Globus pallidus (tissue), 1 donor: ENCODE measurements around the gene LDB1.

Experiments
- DNase-seq: peaks from one replicate; pipeline ENCODE4 v3.0.0-alpha.2; 2015; ENCODE audit warnings: low spot score

The LDB1 gene

DNA sequence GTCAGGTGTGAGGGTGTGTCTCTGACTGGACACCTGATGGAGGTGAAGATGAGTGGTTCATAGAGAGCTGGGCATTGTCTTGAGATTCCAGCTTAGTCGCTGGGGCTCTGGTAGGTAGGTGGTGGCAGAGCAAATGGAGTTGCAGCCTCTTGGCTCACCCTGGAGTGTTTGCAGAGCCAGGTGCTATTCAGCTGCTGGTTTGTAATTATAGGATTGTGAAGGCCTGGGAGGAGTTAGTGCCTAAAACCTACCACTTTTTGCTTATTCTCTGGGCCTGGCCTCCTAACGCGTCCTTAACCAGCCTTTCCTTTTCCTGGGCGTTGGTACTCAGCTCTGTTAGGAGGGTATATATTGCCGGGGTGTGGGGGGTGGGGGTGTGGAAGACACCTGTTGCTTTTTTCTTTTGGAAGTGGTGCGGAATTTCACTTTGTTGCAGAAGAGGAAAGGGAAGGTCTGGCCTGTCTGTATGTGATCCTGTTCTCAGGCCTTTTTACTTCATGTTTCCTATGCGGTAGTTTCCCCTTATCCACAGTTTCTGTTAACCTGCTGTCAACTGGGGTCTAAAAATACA, 15.9 kb upstream of the LDB1 start:
- DNase-seq = no peak

DNA sequence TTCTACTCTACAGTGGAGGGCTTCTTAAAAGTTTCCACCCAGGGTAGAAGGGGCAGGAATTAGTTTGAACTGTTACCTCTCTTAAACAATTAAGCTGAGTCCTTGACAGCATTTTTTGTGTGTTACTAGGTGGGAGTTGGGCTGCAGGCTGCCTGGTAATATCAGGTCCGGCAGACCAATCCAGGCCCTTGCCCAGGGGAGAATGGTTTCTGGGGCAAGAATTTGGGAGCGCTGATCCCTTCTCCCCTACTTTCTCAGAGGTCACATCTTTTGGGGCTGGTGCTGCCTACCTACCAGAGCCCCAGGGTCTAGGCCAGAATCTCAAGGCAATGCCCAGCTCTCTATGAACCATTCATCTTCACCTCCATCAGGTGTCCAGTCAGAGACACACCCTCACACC, 14.2 kb upstream of the LDB1 start:
- DNase-seq = no peak

DNA sequence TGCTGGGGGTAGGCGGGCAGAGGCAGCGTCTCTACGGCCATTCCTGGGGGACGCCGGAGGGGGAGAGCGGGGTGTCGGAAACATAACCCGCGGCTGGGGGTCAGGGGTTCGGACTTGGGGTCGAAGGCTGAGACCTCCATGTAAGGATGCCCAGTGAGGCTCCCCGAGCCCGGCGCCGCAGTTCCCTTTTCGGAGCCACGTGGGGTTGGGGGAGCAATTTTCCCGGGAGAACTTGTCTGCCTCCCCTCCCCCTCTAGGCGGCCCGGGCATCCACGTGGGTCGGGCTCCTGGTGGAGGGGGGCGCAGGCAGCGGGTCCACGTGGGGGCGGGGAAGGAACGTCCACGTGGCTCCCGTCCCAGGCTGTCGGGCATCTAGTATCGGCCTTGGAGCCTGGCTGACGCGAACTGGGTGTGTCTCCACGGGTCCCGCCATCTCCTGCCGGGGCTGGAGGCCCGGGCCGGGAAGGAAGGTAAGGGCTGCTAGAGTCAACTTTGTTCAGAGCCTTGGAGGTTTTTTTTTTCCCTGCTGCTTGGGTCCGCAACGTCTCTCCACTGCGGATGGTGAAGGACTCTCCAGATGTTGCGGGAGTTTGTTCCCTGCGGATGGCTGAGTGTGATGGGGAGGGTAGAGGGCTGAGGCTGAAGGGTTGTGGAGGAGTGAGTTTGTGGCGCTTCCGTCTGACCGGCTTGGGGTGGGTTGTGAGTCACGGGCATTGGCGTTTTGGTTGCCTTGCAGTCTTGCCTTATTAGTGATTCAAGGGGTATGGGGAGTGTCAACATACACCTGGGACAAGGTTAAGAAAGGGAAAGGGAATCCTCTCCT, 13.4 kb upstream of the LDB1 start:
- DNase-seq = peak; percentile 74

DNA sequence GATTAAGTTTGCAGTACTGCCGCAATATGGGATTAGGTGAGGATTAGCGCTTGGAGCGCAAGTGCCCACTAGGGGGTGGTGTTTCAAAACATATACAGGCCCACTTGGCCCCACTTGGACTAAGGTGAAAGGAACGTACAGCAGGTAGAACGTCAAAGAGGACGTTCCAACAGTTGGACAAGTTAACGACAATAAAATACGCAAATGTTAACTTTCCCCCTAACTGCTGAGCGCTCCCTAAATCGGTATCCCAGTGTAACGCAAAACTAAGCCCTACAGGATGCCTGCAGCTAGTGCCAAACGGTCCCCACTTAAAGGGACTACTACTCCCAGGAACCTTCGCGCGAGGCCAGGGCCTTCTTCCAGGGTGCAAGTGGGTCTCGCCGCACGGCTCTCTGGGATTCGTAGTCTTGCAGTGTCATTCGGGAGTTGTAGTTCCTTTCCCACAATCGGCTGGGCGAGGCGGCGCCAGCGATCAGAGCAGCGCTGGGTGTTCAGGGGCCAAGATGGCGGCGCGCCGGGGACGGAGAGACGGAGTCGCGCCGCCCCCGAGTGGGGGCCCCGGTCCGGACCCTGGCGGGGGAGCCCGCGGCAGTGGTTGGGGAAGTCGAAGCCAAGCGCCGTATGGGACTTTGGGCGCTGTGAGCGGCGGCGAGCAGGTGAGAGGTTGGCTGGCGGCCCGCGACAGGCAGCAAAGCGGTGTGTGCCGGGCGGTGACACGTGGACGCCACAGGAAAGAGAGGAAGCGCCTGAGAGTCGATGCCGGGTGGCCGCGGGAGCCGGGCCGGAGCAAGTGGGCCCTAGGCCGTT, 12.6 kb upstream of the LDB1 start, which contains the start of gene PPRC1:
Gene PPRC1, plus strand, starts transcription at position 478 of the 810 bp plus-strand sequence. Its CDS starts 29 bp downstream, at position 507.
- peak; percentile 99 for DNase-seq

DNA sequence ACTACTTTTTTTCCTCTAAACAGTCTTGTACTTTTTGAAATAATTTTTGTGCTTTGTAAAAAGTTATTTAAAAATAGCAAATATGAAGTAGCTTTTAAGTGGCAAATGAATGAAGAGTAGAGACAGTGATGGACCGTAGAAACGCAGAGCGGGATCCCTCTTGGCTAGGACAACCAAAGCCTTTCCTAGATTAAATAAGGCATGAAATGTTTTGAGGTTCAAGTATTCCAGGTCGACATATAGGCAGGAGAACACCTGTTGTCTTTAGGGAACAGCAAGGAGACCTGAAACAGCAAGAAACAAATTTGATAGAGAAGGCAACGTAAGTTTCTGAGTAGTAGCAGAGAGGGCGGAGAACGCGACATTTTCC, 12.0 kb upstream of the LDB1 start:
- no peak for DNase-seq

DNA sequence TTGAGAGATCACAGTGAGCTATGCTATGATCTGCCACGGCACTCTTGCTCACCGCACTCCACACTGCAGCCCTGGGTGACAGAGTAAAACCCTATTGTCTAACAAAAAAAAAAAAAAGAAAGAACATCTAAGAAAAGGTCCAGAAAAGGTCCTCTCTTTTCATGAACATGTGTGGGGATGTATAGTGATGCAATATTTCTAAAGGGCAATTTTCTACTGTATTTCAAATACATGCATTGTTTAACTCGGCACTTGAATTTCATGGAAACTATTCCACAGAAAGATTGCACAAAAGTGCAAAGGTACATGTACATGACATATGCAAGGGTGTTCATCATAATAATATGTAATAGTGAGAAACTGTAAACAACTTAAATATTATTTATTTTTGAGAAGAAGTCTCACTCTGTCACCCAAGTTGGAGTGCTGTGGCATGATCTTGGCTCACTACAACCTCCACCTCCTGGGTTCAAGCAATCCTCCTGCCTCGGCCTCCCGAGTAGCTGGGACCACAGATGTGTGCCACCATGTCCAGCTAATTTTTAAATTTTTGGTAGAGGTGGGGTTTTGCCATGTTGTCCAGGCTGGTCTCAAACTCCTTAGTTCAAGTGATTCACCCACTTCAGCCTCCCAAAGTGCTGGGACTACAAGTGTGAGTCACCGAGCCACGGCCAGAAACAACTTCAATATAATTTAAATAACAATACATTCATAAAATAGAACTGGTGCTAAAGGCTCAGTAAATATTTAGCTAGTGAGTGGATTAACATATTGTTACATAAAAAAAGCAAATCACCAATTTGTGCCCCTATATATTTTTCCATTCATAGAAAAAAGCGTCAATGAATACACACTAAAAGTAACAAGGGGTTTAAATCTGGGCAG, 11.4 kb upstream of the LDB1 start:
- DNase-seq = no peak

DNA sequence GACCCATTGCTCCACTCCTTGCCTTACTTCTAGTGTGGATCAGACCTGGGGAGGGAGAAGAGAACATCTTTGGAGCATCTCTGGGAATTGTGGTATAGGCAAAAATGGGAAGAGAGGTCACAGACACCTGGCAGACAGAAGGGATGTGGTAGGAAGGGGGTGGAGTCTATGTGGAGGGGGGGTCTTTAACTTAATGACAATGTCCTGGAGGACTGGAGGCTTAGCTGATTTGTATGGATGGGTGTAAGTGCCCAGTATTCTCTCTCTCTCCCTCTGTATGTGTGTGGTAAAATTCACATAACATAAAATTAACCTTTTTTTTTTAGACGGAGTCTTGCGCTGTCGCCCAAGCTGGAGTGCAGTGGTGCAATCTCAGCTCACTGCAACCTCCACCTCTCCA, 3.1 kb upstream of the LDB1 start:
- no peak for DNase-seq

DNA sequence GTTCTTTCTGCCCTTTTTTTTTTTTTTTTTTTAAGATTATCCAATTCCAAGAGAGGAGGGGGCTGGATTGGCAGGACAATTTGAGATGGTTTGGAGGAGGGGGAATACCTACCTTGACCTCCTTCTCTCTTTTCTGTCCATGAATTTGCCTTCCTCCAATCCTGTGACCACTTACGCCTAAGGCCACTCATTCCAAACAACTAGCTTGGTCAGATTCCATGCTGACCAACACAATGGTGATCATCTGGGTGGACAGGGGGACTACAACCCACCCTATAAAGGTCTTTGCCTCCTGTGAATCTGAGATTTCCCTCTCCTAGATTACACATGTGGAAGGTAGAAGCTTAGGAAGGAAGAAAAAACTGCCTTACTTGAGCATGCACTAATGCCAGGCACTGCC, 2.3 kb upstream of the LDB1 start:
- no peak for DNase-seq

DNA sequence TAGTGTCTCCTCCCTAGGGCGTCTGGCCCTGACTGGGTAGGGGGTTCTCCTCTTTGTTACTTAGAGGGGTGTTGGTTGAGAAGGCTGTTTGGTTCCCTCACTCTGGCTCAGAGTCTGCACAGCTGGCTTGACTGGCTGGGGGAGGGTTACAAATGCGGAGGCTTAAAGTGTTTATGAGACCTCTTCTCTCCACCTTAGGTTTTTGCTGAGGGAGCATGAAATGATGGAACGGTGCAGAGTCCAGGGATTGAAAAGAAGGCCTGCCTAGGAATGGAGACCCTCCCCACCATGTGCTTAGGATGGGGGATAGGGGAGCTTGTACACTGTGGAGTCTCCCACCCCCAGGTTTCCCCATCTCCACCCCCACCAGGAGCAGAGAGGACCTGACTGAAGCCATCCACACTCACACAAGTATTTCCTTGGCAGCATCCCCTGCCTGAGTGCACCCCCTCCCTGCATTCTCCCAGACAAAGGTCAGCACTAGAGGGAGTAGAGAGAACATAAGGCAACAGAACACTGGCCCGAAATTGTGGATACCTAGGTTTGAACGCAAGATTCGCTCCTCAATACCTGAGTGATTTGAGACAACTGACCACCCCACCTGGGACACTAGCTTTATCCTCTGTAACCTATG, 1.7 kb upstream of the LDB1 start:
- DNase-seq = peak; percentile 23

DNA sequence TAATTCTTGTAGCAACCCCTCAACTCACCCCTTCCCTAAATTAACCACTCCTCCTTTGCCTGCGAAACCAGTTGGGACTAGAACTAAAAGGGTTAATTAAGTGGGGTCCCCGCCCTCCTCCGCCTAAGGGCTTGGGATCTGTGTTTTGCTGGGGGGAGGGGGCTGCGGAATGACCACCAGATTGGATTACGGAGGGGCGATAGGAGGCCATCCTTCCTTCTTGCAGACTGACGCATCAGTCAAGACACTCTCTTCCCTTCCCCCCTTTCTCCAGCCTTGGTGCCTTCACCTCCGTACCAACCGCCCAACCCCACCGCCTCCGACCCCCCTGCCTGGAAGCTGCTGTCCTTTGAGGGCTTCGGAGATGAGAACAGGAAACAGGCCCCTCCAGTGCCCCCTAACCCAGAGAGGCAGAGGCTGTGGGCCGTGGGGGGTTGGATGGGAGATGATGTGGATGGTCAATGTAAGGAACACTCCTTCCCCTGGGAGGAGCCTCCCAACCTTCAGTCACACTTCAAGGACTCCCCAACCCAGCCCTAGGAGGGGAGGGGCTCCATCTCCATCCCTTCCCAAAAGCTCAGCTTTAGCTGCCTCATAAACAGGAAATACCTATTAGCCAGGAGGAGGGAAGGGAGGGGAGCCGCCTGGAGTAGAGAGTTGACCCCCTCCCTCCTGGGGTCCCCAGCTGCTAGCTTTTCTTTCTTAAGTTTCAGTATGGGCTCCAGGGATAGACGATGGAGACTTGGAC, 997 bp upstream of the LDB1 start:
- DNase-seq = peak; percentile 42

DNA sequence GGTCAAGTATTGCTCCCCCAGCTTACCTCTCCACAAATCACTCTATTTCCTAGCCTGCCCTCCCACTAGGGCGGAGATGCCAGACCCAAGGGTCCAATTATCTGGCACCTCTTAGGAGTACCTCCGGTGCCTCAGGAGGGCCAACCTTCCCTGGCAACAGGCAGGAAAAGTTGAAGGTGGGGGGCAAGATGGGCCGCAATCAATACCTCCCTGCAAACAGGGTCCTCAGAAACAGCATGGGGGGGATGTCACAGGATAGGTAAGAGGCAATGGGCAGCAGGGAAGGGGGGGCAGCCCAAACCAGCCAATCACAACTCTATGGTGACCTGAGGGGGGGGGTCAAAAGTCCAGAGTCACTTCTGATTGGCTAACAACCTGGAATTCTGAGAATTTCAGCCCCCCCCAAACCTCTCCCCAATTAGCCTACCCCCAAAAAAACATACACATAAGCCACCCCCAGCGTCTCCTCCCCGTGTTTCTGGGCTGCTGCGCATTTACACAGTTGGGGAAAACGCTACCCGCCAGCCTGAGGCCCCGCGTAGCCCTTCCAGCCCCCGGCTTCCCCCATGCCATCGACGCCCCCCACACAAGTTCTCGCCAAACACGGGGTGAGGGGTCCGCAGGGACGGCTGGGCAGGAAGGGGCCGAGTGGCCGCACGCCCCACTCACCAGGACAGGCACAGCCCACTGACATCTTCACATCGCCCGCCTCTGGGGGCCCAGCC, 589 bp downstream of the LDB1 start:
- DNase-seq = peak; percentile 70

DNA sequence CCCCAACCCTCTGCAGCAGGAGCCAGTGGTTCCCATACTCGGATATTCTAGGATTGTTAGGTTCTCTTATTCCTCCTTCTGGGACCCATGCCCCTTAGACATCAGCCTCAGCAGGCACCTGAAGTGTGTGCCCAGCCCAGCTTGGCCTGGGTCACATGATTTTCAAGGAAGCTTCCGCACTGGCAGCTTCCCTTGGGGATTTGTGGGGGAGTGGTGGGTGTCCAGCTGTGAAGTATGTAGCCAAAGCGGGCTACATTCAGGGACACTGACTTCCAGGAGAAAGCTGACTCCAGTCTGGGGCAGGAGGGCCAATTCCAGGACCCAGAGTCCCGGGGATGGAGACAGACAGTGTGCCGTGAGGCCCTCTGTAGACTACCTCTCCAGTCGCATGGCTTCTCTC, 1.3 kb downstream of the LDB1 start:
- DNase-seq = peak; percentile 57

DNA sequence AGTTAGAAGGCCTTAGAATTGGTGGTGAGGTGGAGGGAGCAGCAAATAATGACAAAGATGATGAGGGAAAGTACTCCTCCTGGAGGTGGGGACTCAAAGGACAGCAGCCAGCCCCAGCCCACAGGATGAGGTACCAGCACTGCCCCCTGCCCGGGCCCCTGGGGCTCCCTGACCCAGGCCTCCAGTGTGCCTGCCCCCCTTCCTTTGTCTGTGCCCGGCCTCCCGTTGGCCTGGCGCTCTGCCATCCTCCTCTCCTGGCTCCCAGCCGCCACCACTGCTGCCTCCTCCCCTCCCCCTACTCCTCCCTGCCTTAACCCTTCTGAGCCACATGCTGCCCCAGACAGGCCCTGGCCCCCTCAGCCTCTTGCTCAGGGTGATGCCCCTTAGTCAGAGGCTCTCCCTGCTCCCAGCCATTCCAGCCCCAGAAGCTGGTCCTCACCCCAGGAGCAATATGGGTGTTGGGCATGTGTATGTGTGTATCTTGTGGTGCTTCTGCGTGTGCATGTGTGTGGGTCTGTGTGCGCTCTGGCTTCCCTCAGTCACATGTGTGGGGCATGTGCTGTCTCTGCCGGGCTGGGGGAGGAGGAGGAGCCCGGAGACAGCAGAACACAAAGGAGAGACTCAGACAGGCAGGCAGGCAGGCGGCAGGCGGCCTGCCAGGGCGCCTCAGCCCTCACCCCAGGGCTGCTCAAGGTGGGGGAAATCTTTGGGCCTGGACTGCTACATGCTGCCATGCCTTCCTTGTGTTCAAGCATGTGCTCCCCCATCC, 2.6 kb downstream of the LDB1 start:
- DNase-seq = peak; percentile 90

DNA sequence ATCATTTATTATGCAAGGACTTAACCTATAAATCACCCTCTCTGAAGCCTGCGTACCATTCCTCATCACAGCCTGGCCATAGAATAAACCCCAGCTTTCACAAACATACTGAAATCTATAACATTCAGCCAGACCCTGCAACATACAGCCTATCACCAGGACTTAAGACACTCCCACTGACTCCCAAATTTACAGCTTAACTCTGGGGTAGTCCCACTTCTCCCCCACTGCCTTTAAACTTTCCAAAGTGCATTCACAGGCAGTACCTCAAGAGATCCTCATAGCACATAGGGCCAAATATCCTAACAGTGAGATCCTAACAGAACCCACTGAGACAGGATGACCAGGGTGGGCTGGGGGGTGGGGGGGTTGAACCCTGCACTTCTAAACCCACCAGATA, 3.5 kb downstream of the LDB1 start:
- no peak for DNase-seq

DNA sequence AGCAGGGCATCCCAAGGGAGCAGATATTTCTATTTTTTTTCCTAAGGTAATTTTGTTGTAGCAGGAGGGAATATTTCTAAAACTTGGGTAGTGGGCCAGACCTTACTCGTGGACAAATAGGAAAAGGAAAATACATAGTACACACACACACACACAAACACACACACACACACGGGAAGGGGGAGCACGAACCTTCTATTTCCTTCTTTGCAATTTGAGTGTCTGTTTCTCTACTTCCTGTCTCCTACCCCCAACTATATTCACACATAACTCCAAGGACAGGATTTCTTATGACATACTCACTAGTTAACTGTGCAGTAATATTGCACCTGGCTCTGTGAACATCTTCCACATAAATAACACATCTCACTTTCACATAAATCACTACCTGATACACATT, 4.4 kb downstream of the LDB1 start:
- peak; percentile 29 for DNase-seq

DNA sequence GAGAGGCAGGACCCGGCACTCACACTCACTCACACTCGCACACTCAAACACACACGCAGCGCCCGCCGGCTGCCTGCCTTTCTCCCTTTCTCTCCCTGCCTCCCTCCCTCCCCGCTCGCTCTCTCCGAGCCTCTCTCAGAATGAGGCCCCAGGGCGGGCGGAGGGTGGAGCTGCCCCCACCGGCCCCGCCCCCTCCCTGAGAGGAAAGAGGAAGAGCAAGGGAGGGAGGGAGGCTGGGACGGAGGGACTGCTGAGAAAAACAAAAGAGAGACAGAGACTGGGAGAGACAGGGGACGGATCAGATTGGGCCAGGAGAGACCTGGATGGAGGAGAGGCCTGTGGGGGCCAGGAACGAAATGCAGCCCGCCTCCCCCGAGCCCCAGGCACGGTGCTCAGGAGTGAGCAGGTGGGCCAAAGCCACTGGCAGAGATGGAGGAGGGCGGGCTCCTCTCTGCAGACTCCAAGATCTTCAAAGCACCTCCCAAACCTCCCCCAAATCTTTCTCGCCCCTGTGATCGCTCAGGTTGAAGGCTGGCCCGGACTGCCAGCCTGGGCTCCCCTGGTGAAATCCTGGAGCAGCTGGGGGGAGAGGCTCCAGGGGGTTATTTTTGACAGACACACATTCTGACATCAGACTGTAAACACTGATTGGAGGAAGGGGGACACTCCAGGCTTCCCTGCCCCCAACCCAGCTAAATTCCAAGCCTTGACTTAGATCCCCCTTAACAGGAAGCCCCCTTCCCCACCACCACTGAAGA, 5.1 kb downstream of the LDB1 start:
- peak; percentile 94 for DNase-seq

DNA sequence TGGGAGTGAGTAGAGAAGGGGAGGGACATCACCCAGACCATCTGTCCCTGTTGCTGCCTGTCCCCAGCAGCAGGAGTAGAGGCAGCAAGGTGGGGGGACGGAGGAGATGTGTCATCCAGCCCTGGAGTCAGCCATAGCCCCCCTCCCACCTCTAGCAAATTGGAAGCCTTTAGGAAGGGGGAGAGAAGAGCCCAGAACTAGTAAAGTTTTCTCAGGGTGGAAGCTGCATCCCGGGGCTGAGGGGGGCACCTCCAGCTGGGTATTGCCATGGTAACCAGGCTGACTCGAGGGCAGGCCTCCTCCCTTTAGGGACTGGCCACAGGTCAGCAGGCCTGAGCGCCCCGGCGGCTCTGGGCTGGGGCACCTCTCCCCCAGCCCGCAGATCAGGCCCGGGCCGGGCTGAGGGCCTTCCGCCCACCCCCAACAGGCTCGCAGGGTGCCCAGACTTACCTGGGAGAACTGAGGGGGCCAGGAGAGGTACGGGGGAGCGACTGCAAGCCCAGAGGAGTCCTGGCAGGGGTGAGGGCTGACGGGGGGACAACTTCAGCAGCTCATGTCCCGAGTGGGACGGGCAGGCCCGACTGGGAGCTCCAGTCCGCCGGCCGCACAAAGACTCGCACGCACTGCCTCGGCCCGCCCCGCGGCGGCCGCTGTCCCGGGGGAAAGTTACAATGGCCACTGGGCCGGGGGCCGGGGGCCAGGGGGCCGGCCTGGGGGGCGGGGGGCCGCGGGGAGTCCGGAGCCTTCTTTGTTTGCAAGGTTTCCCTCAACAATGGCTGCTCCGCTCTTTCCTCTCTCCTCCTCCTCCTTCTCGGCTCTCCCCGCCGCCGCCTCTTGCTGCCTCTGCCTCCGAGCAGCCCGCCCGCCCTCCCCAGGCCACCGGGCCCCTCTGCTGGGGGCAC, 6.0 kb downstream of the LDB1 start:
- DNase-seq = peak; percentile 11
